Liver (tissue), 3 donors: ENCODE results near the gene SYDE2.

ENCODE experiments used
- ATF3 ChIP-seq: IDR thresholded peaks from 2 replicates; pipeline ENCODE4 v1.6.1; 2016; ENCODE audit warnings: antibody characterized with exemption
- CTCF ChIP-seq: fragments of 150-350 bp; IDR thresholded peaks from 2 replicates; pipeline ENCODE4 v1.5.1; 2017; ENCODE audit warnings: improper control_type of control experiment, low read depth, low read length; ENCODE audit not compliant: missing input control
- FOXA1 ChIP-seq: IDR thresholded peaks from 2 replicates; pipeline ENCODE4 v1.6.1; 2016; ENCODE audit warnings: antibody characterized with exemption
- JUND ChIP-seq, 2 donors: IDR thresholded peaks; 2 replicates each; pipeline ENCODE4 v1.6.1; 2016; ENCODE audit warnings: antibody characterized with exemption in 2 of 2
- NR2F2 ChIP-seq: IDR thresholded peaks from 2 replicates; pipeline ENCODE4 v1.6.1; 2016; ENCODE audit warnings: antibody characterized with exemption
- RAD21 ChIP-seq, 2 donors: IDR thresholded peaks; 2 replicates each; pipeline ENCODE4 v1.6.1; 2016; ENCODE audit warnings: antibody characterized with exemption in 2 of 2, mild to moderate bottlenecking in 2 of 2
- REST ChIP-seq: IDR thresholded peaks from 2 replicates; pipeline ENCODE4 v1.6.1; 2016; ENCODE audit warnings: antibody characterized with exemption, mild to moderate bottlenecking
- SP1 ChIP-seq: IDR thresholded peaks from 2 replicates; pipeline ENCODE4 v1.6.1; 2018; ENCODE audit warnings: antibody characterized with exemption, mild to moderate bottlenecking
- ZBTB33 ChIP-seq: IDR thresholded peaks from 2 replicates; pipeline ENCODE4 v1.6.1; 2016; ENCODE audit warnings: antibody characterized with exemption
- donor health status: healthy.
- donor health status: healthy.

GRCh38 chr1:85146972-85147359 lies 53.9 kb downstream of the SYDE2 start:
- no peak for TF ChIP-seq CTCF
- TF ChIP-seq ZBTB33 = no peak
- TF ChIP-seq FOXA1 = no peak
- TF ChIP-seq REST = no peak
- no peak for TF ChIP-seq SP1
- no peak for TF ChIP-seq JUND (IDR thresholded peaks at IDR 0.05)
- no peak for TF ChIP-seq ATF3
- TF ChIP-seq NR2F2 = no peak
- TF ChIP-seq RAD21 (IDR thresholded peaks at IDR 0.05) = no peak
